Duodenal mucosa (tissue), 2 donors: ENCODE results near the gene TPI1.

Source experiments
- H3K27ac ChIP-seq: one replicate; pipeline ENCODE4 v1.7.0; 2013; ENCODE audit warnings: low read depth, low read length
- H3K27me3 ChIP-seq, 2 donors: one replicate each; pipeline ENCODE4 v1.7.0; 2013; ENCODE audit warnings: low read length in 2 of 2, control low read depth in 1 of 2; ENCODE audit not compliant: insufficient read depth in 2 of 2, control insufficient read depth in 1 of 2
- H3K36me3 ChIP-seq, 2 donors: one replicate each; pipeline ENCODE4 v1.7.0; 2013; ENCODE audit warnings: low read length in 2 of 2, control low read depth in 1 of 2; ENCODE audit not compliant: insufficient read depth in 2 of 2, control insufficient read depth in 1 of 2
- H3K4me1 ChIP-seq, 2 donors: one replicate each; pipeline ENCODE4 v1.7.0; 2013; ENCODE audit warnings: low read length in 2 of 2, control low read depth in 1 of 2; ENCODE audit not compliant: insufficient read depth in 2 of 2, control insufficient read depth in 1 of 2
- H3K4me3 ChIP-seq, 2 donors: one replicate each; pipeline ENCODE4 v1.7.0; 2013; ENCODE audit warnings: low read length in 2 of 2, low read depth in 1 of 2
- H3K9ac ChIP-seq, 2 donors: one replicate each; pipeline ENCODE4 v1.7.0; 2013; ENCODE audit warnings: low read length in 2 of 2, low read depth in 1 of 2
- H3K9me3 ChIP-seq, 2 donors: one replicate each; pipeline ENCODE4 v1.7.0; 2013; ENCODE audit warnings: low read length in 2 of 2, control low read depth in 1 of 2; ENCODE audit not compliant: control insufficient read depth in 1 of 2

TPI1 gene

DNA sequence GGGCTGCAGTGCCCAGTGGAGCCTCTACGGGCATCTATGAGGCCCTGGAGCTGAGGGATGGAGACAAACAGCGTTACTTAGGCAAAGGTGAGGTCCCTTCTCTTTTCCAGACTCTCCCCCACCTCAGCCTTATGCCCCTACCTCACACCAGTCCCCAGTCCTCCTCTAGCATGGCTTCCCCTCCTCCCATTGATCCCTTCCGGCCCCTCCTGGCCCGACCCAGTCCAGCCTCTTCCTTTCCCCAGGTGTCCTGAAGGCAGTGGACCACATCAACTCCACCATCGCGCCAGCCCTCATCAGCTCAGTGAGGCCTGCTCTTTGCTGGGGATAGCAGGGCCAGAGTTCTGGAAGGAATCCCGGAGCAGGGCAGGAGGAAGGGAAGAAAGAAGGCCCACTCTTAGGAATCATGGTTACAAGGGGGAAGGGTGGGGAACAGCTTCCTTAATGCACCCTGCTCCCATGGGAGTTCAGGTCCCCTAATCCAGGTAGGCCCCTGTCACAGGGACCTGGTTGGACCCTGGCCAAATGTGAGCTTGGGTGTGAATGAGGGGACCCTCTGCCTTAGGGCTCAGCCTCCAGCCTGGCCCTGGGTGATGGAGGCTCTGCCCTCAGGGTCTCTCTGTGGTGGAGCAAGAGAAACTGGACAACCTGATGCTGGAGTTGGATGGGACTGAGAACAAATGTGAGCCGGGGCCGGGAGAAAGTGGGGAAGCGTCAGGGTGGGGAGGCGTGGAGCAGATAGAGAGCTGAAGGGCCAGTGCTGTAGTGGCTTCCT lies 49.3 kb downstream of the TPI1 start:
- Histone ChIP-seq H3K4me1 (peaks cover 12 to 16% of the 10 kb centered on the region in 2 donors), H3K4me3 (no peak overlapping the region), H3K27ac (no peak overlapping the region), H3K27me3 (peaks cover 4 to 12% of the 10 kb centered on the region in 2 donors), H3K9me3 (no peaks in the 10 kb centered on the region), H3K36me3 (peaks cover 0 to 5% of the 10 kb centered on the region in 2 donors), H3K9ac (no peak overlapping the region)

DNA sequence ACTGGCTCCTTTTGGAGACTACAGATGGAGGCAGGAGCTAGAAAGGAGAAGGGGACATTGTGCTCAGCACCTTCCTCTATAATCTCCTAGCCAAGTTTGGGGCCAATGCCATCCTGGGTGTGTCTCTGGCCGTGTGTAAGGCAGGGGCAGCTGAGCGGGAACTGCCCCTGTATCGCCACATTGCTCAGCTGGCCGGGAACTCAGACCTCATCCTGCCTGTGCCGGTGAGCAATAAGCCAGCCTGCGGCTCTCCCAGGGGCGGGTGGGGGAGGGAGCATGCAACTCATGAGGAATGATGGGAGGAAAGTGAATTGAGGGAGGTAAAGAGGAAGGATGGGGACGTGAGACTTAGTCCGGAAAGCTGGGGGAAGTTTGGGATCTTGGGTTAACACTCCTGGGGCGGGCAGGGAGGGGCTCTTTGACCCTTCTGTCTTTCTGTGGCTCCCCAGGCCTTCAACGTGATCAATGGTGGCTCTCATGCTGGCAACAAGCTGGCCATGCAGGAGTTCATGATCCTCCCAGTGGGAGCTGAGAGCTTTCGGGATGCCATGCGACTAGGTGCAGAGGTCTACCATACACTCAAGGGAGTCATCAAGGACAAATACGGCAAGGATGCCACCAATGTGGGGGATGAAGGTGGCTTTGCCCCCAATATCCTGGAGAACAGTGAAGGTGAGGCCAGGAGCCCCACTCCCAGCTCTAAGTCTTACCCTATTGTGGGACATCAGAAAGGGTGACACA lies 50.3 kb downstream of the TPI1 start:
- Histone ChIP-seq H3K36me3 (peaks cover 0 to 5% of the 10 kb centered on the region in 2 donors), H3K9ac (no peak overlapping the region), H3K27me3 (peaks cover 4 to 5% of the 10 kb centered on the region in 2 donors), H3K4me3 (no peak overlapping the region), H3K4me1 (peaks cover 12 to 16% of the 10 kb centered on the region in 2 donors), H3K27ac (no peak overlapping the region), H3K9me3 (no peaks in the 10 kb centered on the region)

DNA sequence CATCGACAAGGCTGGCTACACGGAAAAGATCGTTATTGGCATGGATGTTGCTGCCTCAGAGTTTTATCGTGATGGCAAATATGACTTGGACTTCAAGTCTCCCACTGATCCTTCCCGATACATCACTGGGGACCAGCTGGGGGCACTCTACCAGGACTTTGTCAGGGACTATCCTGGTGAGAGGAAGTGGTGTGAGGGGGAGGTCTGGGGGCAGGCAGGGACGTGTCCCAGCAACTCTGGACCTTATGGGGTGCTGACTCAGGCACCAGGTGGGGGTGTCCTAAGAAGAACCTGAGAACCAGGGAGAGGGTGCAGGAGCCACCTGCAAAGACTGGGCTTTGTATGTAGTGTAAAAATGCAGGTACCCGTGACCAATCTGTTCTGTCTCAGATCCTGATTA lies 52.3 kb downstream of the TPI1 start:
- H3K4me3 ChIP-seq = no peak overlapping the region
- H3K4me1 ChIP-seq = peaks cover 10 to 18% of the 10 kb centered on the region in 2 donors
- H3K36me3 ChIP-seq = peaks cover 0 to 5% of the 10 kb centered on the region in 2 donors
- no peak overlapping the region for H3K27ac ChIP-seq
- no peaks in the 10 kb centered on the region for H3K9me3 ChIP-seq
- H3K9ac ChIP-seq = no peak overlapping the region
- H3K27me3 ChIP-seq = no peaks in the 10 kb centered on the region
